GM21367 (cell line): ENCODE measurements around the gene RBMS1.

Source experiments
- ATAC-seq: cut with Tn5 transposase; IDR thresholded peaks from one replicate; pipeline ENCODE4 v1.9.1; 2021; ENCODE audit not compliant: unreplicated experiment

The RBMS1 gene

DNA sequence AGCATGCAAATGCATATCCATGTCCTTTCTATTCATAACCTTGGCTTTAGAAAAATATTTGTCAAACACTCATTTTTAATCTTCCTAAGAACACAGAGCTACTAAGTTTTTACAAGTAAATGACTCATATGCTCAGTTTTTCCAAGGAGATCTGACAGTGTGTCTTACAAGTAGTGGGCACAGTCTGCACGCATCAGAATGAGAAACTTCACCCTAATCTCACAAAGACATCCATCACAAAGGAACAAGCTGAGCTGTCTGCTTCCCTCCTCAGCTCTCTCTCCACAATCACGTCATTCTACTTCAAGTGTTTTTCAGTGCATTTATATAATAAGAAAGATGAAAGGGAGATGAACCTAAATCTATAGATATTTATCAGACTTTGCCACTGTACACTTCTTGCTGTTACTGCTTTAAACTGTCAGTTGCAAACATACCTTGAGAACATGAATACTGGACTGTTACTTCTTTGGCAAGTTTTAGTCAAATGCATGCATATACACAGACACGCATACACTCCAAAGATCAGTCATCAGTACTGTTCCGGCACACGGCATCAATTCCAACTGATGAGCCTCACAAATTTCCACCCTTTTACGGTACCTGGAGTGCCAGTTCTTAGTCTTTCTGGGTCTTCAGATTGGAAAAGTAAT lies 75.7 kb downstream of the RBMS1 start:
- no peak for ATAC-seq

- no peak for ATAC-seq
These were observed 77.6 kb downstream of the RBMS1 start for GRCh38 chr2:160415991-160416390.

- ATAC-seq = no peak
These were observed 81.7 kb downstream of the RBMS1 start for GRCh38 chr2:160411955-160412354.

DNA sequence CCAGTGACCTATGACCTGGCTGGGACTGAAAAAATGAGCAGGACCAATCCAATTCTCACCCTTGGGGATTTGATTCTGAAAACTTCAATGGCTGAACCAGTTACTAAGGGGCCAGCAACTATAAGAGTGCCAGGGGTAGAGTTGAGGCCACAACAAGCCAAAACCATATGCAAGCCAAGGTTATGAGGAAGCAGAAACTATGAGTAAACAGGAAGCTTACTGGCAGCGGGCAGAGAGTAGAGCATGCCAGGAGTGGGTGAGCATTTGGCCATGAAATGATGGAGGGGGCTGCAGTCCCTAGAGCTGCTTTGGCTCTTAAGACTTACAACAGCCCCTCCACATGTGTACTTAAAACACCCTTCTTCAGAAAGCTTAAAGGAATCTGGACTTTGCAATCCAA lies 82.4 kb downstream of the RBMS1 start:
- no peak for ATAC-seq

DNA sequence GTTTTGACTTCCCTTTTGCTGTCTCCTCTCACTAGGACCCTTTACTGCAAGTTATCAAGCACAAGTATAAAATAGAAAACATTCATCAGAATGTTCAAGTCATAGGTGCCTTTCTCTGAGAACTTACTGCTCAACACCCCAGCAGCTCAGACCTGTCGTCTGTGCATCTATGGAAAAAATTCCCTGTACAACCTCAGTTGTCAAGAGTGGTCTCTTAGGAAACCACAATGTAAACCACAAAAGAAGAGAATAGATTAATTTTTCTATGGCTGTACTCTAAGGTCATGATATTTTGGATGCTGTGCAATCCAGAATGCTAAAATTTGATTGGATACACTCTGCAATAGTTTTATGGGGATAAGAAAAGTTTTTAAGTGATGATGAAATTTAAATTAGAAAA lies 84.1 kb downstream of the RBMS1 start:
- ATAC-seq = no peak

- no peak for ATAC-seq
These were observed 84.7 kb downstream of the RBMS1 start for GRCh38 chr2:160408959-160409291.

- ATAC-seq = no peak
These were observed 85.2 kb downstream of the RBMS1 start for GRCh38 chr2:160408173-160408958.

- peak; percentile 45 for ATAC-seq
These were observed 86.0 kb downstream of the RBMS1 start for GRCh38 chr2:160407393-160408172.

DNA sequence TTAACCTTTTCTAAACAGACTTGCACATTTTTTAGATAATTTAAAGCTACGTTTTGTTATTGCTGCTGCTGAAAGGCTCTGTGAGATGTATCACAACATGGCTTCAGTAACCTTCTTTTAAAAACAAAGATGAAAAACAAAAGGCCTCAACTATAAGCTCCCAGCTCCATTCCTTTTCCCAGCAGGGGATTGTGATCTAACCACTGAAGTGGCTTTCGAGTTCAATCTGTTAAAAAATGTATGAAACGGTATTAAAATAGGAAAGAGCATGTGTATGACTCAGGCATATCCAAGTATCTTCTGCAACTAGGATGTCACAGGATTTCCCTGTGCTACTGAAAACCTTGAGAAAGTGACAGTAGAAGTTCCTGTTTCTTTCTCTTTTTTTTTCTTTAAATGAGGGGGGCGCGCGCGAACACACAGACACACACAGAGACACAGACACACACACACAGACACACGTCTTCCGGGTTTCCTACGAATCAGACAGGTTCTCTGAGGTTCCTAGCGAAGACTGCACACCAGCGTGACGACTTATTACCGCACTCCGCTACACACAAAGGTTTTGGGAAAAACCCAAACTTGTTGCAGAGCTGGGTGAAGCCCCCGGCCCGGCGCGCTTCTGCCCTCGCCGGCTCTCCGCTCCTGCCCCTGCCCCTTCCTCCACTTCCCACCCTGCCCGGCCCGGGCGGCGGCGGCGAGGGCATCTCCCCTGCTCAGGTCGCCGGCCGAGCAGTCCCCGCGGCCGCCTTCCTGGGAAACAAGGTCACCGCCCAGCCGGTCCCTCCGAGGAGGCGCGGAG lies 86.8 kb downstream of the RBMS1 start:
- peak; percentile 48 for ATAC-seq

GRCh38 chr2:160405077-160405867 lies 88.3 kb downstream of the RBMS1 start:
- no peak for ATAC-seq

DNA sequence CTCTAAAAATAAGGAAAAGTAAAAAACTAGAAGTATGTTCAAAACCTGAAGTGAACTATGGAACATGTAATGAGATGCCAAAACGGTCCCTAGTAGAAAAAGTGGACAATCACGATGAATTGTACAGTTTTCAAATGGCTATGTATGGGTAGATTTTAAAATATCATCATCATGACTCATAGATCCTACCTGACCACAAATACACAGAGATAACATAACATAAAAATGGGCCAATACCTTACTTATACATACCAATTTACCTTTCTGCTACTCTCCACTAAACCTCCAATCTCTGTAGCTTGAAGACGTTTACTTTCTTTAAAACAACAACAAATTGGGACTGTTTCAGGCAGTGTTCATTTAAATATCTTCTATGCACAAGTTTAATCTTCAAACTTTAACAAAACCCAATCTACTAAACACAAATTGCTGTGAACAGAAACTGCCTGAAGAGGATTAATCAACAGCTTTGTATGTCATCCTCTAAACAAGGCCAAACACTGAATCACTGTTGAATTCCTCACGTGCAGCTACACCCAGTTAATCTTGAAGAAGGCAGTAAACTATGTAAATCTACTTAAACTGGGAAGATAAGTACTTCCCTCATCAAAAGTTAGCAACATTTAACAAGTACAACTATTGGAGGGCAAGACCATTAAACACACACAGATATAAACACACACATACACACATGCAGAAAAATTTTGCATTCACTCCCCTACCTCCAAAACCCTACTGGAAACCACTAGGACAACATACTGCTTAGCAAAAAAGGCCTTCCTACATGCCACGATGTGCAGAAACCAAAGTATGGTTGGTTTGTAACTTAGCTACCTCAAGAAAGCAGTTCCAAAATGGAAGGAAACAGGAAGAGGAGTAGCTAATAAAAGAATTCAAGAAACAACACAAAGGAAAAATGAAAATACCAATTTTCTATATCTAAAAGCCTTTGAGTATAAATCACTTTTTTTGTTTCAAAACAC lies 90.3 kb downstream of the RBMS1 start:
- ATAC-seq = no peak

DNA sequence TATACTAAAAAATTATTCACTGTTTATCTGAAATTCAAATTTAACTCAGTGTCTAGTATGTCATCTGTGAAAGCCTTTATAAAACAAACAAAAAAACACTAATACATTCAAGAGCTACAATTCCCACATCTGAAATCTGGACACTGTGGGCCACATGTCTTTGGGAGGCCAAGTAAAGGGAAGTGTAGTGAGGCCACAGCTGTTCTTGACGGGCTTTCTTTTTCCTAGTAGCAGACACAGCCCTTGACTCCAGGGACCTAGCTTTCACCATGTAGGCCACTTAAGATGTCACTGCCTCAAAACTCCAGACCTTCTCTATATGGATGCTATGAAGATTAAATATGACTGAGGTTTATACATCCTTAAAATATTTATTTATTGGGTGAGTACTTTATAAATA lies 91.1 kb downstream of the RBMS1 start:
- no peak for ATAC-seq

- peak; percentile 38 for ATAC-seq
These were observed 91.7 kb downstream of the RBMS1 start for GRCh38 chr2:160401895-160402294.

- no peak for ATAC-seq
These were observed 93.7 kb downstream of the RBMS1 start for GRCh38 chr2:160399880-160400279.

GRCh38 chr2:160397530-160397865 lies 96.1 kb downstream of the RBMS1 start:
- no peak for ATAC-seq

DNA sequence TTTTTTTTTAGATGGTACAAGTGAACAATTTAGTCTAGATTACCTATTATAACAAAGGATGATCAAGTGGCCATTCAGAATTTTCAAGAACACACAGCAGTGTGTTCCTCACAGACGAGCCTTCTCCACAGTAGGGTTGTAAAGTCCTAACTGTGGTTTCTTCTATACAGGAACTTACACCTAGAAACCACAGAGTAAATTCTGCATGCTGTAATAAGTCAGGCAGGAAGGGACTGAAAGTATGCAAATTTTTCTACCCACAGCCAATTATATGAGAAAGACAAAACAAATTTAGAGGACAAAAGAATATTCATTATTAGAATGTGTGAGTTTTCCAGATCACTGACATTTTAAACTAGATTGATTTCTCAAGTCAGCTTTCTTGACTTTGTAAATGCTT lies 99.5 kb downstream of the RBMS1 start:
- peak; percentile 100 for ATAC-seq

GRCh38 chr2:160392201-160392600 lies 101.4 kb downstream of the RBMS1 start:
- no peak for ATAC-seq

DNA sequence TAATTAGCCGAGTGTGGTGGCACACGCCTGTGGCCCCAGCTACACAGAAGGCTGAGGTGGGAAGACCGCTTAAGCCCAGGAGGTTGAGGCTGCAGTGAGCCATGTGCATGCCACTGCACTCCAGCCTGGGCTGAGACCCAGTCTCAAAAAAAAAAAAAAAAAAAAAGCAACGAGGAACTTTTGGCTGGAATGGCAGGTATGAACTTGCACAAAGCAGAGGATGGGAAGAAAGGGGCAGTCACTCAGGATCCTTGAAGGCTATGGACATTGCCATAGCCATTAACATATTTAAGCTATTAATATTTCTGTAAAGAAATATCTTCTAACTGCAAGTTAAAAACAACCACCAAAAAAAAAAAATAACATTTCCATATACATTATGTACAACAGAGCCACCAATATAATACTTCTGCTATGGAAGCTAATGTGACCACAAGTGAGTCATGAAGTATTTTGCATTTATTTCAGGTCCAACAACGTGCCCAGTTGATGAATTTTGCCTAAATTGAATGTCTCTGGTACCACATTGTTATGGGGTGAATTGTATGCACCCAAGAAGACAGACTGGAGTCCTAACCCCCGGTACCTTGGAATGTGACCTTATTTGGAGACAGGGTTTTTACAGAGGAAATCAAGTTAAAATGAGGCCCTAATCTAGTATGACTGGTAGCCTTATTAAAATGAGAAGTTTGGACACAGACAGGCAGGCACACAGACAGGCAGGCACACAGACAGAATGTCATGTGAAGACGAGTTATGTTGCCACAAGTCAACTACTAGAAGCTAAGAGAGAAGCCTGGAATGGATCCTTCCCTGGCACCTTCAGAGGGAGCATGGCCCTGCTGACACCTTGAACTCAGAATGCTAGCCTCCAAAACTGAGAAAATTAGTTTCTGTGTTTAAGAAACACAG lies 102.8 kb downstream of the RBMS1 start:
- no peak for ATAC-seq
